ENCODE results near the gene SLC37A1.
"Not testable (repeated sequence)": the region's sequence is repeated elsewhere in the genome, so short reads cannot be mapped to it uniquely, and the experiment has no call there.

SLC37A1 gene

DNA sequence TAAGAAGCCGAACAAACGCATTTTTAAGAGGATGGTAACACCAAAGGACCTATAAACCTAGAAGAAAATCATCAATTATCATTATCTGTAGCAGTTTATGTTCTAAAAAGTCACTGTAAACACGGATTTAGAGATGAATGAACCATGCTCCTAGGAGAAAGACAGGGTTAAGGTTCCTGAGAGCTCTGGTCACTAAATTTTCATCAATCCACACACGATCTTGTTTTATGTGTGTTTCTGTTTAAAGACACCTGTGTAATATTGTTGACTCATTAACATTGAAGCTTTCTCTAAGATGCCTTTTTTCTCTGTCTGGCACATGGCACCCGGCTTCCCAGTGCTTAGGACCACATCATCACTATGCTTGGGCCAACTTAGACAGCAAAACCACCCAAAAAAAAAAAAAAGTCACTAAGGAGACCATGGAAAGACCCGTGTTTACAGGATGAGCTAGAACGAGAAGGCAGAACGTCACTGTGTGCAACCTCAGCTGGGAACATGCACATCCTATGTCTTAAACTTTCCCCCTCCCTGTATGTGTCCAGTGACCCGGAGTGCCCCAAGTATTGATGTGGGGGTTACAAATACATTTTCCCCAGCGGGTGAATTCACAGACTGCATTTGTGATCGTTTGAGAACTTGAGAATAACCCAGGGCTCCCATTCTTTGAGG, 84.0 kb downstream of the SLC37A1 start:
- no peak for DNase-seq

DNA sequence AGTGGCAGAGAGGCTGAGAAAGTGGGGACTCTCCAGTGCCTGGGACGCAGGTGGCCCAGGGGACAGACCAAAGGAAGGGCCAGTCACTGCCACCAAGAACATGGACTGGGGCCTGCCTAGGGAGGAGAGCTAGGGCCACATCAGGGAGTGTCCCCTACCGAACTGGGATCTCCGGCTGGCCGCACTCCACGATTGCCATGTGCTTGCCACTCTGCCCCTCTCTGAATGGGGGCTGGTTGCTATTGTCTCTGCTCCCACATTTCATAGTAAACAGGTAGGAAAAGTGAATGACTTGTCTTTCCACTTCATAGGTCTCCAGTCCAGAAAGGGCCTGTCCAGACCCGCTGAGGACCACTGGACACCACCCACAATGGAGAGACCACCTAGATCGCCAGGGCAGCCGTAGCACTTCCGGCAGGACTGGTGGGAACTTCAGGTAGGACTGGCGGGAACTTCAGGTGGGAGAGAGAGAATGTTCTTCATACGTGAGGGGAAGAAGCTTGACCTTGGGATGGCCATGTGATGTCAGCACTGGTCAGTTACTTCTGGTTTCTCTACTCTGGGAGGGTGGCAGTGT, 84.6 kb downstream of the SLC37A1 start:
- no peak for DNase-seq

DNA sequence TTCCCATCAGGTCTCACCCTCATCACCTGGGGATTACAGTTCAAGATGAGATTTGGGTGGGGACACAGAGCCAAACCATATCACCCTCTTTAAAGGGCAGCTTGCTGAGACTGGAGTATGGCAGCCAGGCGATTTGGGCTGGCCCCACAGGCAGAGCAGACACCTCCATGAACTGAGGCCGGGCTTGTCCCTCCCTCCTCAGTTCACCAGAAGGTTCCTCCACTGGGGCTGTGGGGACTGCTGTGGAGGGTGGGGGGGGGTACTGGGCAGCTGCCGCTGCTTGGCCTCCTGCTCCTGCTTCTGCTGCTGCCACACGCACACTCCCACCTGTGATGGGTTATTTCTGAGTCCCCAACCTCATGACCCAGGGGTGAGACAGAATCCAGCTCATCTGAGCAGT, 85.8 kb downstream of the SLC37A1 start:
- no peak for DNase-seq

DNA sequence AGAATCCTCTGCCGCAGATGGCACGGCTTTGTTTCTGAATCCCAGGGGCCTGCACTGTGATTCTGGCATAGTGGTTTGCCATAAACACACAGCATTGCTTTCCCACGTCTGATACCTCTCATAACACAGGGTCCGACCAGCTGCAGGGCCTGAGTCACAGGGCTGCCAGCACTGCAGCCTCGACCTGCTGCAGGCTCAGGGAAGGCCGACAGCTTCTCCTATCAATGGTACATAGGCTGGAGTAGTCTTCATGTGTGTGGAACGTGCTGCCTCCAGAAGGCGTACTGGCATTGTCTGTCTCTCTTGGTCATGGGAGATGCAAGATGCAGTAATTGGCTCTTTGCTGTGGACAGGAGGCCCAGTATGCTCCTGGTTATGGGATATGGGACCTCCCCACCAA, 86.3 kb downstream of the SLC37A1 start:
- DNase-seq: no peak

DNA sequence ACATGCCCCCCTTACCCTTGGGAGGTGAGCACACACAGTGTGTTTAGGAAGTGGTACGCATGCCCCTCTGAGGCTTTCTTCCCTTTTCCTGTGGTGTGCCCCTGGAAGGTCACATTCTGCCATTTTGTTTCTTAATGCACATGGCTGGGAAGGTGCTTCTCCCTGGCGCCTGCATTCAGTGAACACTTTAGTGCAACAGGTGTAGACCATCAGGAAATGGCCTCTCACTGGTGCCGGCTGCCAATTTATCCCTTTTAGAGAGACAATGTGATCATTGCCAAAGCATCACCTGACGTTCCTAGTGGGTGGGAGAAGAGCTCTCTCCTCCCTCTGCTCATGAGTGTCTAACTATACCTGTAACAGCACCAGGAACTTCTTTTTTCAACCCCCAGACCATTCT, 88.0 kb downstream of the SLC37A1 start:
- no peak for DNase-seq

DNA sequence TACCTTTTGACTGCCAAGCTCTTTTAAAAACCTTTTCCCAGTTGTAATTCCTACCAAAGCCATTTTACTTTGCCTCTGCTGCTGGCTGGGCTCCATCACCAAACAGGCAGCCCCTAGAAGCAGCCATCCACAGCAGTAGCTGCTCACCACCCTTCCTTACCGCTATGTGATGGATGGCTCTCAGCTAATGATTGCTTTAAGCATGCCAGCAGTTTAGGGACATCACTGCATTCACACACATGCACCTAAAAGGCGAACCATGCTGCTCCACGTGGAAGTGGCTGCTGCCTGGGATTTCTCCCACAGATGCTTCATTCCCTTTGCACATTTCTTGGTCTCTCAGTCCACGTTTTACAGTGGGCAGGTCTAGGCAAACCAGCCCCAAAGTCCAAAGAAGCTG, 93.5 kb downstream of the SLC37A1 start:
- no peak for DNase-seq

DNA sequence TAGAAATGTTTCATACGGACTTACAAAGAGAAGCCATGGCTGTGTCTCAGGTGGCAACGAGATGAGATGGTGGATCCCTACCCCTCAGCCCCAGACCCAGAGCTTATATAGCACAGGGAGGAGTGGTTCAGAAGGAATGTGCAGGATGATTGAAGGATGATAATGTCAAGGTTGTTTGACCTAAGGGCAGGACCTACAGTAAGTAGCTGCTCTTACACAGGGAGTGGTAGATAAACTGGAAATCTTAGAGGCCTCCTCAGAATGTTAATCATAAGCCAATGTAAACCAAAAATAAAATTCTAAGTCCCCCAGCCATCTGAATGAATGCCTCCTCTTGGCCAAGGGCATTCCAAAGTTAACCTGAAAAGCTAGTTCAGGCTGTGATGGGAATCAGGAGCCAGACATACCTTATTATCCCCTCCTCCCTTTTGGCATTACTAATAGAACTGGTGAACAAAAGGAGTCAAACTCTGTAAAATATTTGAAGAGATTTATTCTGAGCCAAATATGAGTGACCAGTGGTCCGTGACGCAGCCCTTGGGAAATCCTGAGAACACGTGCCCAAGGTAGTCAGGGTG, 94.0 kb downstream of the SLC37A1 start:
- no peak for DNase-seq

DNA sequence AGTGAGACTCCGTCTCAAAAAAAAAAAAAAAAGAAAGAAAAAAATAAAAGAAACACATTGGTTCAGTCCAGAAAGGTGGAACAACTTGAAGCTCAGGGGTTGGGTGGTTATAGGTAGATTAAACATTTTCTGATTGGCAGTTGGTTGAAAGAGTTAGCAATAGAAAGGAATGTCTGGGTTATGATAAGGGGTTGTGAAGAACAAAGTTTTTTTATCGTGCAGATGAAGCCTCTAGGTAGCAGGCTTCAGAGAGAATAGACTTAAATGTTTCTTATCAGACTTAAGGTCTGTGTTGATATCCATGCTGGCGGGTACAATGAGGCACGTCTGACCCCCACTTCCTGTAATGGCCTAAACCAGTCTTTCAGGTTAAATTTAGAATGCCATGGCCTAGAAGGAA, 94.8 kb downstream of the SLC37A1 start:
- no peak for DNase-seq

DNA sequence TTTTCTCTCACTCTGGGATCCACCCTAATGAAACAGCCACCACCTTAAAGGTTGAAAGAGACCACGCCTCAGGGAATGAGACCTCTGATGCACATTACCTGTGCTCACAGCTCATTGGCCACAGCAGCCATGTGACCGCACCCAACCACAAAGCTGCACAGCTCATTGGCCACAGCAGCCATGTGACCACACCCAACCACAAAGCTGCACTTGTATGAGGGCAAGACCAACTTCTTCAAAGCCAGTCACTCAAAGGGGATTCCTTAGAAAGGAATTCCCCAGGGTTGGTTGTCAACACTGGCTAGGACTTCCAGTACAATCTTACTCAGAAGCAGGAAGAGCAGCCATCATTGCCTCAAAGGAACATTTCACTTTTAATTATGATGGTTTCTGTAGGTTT, 96.2 kb downstream of the SLC37A1 start:
- DNase-seq: peak; percentile 3

DNA sequence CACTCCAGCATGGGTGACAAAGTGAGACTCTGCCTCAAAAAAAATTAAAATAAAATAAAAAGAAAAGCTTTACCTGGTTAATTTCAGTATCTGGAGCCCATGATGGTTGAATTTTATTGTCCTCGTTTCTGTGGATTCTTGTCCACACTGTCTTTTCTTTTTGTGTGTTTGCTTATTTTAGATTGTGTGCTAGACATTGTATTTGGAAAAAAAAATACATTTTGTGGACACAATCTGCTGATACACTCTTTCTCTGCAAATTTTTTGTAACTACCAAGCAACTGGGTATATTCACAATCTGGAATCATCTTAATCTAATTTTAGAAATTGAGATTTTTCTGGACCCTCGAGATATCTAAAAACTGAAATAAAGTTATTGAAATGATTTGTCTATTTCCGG, 98.2 kb downstream of the SLC37A1 start:
- DNase-seq: no peak

DNA sequence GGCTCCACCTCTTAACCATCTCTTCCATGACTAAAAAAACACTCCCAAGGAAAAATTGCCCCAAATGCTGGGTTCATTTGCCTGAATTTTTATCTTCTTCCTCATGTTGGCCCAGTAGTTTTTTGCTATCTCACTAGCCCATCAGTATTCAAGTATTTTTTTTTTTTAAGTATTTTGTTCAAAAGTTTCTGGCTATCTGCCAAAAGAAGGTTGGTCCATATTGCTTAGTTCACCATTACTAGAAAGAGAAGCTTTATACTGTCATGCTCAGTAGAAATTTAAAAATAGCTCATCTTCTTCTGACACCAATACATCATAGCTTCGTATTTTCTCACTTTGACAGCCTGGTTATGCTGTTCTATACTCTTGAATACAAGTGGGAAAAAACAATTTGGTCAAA, 98.7 kb downstream of the SLC37A1 start:
- DNase-seq: no peak

DNA sequence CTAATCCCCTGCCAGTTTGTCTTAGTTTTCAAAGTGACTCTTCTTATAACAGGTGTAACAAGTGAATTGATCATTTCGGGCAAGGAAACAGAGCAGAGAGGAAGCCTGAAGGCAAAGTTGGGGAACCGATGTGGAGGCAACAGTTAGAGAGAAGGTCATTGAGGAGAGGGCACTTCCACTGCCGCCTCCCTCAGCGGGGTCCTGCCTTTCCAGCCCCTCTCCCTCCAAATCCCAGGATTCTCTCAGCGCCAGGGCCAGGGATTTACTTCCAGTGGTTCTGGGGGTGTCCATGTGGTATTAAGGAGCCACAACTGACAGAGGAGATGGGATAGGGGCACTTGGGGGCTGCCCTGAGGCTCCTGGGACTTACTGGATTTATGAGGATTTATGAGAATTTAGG, 100.1 kb downstream of the SLC37A1 start:
- no peak for DNase-seq

DNA sequence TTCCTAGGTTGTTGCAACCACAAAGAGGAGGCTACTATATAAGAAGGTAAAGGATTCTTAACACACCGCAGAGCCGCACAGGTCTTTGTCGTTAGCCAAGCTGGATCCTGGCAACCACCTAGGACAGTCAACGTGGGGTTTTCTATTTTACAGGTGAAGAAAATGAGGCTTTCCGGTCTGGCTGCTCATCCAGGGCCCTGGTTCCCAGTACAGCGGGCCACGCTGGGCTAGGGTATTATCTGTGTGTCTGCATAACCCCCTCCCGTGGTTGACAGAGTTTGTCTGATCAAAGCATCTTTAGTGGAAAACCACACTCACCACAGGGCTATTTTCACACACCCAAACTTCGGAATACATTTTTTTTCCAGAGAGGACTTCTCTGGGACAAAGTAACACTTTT, 100.7 kb downstream of the SLC37A1 start:
- no peak for DNase-seq

DNA sequence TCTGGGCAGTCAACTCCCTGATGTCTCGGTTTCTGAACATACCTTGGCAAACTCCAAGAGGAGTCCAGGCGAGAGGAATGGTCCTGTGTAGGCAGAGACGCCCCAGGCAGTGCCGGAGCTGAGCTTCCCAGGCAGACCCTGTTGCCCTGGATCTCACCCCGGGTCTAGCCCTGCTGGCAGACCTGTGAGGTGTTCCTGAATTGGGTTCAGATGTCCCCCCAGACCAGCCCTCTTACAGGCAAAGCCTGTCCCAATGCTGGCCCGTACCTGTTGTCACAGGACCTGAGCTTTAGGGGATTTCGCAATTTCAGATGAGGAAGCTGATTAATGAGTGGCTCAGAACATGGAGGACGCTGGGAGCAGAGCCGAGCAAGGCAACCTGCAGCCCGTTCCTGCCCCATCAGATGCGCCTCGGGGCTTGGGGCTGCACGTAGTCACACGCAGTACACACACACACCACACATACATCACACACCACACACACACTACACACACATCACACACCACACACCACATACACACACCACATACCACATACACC, 101.2 kb downstream of the SLC37A1 start:
- no peak for DNase-seq

DNA sequence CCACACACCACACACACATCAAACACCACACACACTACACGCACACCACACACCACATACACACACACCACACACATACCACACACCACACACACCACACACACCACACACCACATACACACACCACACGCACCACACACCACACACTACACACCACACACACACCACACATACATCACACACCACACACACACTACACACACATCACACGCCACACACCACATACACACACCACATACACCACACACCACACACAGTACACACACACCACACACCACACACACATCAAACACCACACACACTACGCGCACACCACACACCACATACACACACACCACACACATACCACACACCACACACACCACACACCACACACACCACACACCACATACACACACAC, 101.7 kb downstream of the SLC37A1 start:
- not testable (repeated sequence) for DNase-seq

DNA sequence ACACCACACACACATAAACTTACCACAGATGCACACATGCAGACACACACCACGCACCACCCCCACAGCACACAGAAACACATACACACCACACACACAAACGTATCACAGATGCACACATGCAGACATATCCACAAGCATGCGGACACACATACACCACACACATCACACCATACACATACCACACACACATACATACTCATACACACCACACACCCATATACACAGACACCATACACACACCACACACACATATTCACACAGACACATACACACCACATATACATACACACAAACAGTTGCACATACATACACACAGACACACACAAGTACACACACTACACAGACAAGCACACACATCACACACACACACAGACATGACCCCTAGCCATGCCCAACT, 102.3 kb downstream of the SLC37A1 start:
- DNase-seq: no peak

DNA sequence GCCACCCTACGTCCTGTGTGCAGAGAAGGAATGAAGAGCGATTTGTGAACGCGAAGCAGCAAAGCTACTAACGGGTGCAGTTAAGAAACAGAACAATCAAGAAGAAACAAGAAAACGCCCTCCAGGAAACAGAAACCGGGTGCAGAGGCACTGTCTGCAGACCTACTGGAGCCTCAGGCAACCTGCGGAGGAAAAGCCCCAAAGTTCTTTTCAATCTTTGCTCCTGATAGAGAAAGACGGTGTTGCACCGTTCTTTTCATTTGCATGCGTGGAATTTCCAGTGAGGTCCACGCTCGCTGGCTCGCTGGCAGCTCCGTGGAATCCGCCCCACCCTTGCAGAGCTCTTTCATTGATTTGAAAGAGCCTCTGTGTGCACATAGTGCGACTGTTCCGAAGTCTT, 102.8 kb downstream of the SLC37A1 start:
- DNase-seq: no peak

DNA sequence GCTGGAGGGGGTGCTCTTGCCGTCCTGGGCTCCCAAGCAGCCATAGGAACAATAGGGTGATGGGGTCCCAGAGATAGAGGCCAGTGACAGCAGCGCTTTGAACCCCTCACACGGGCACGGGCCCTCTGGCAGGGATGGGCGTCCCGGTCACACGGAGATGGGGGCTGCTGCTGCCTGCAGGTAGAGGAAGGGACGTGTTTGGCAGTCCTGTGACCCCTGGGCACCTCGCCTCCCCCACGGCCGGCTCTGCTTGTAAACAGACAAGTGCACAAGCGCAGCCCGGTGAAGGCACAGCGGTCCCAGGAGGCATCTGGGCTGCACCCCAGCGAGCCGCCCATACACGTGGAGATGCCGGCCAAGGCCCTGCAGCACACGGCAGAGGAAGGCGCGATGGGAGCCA, 103.3 kb downstream of the SLC37A1 start:
- no peak for DNase-seq

DNA sequence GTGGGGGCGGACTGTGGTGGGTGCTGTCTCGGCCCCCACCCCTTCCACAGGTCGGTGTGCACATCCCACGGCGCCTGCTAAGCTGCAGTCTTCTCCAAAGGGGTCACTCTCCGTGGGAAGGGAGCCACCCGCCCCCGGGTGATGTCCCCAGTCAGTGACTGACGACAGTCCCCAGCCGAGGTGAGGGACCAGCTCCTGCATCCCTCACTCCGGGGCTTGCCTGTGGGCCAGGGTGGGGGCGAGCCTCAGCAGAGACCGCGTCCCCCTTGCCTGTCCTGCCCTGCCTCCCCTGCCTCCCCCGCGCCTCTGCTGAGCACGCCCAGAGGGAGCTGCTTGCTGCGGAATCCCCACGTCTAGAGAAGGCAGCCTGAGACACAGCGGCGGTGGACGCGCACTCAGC, 103.8 kb downstream of the SLC37A1 start:
- no peak for DNase-seq

DNA sequence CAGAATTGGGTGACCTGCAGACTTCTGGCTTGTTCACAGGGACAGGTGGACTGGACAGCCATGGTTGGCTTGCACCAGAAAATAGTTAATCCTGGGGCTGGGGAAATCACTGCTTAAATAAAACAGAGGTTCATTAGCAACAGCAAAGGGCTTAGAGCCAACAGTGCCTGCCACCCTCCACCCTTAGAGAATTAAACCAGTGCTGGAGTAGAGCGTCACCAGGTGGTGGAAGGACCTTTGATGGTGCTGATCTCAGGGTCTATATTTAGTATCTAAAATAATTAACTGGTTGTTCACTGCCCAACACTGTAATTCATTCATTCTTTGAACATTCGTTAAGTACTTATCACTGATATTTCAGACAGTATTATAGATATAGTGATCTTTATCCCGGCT, 105.1 kb downstream of the SLC37A1 start:
- DNase-seq: no peak

DNA sequence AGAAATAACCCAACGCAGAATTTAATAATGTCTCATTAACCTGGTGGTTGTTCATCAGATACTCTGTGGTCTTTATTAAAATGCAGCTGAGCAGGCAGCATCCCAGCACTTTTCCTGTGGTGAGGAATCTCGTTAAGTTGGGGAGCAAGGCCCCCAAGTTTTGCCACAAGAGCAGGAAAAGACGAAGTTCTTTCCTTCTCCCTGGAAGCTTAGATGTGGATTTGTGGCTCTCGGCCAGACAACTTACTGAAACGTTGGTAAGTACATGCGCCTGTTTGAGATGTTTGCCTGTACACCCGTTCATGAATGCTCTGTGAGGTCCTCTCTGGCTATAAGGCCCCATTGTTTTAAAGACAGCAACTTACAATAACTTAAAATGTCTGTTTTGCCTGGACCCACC, 105.5 kb downstream of the SLC37A1 start:
- DNase-seq: no peak

DNA sequence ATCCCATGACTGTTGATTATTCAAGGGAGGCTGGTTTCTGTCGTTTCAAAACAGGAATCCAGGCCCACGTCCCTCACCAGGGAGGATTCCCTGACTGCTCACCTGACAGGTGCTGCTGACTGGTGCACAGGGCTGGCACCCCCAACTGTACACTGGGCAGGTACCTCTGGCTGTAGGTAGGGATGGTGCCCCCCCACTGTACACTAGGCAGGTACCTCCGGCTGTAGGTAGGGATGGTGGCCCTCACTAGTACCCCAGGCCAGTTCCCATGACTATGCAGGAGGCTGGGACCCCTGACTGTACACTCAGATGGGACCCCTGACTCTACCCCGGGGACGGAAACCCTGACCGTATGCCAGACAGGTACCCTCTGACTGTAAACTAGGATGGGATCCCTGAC, 106.2 kb downstream of the SLC37A1 start:
- no peak for DNase-seq

DNA sequence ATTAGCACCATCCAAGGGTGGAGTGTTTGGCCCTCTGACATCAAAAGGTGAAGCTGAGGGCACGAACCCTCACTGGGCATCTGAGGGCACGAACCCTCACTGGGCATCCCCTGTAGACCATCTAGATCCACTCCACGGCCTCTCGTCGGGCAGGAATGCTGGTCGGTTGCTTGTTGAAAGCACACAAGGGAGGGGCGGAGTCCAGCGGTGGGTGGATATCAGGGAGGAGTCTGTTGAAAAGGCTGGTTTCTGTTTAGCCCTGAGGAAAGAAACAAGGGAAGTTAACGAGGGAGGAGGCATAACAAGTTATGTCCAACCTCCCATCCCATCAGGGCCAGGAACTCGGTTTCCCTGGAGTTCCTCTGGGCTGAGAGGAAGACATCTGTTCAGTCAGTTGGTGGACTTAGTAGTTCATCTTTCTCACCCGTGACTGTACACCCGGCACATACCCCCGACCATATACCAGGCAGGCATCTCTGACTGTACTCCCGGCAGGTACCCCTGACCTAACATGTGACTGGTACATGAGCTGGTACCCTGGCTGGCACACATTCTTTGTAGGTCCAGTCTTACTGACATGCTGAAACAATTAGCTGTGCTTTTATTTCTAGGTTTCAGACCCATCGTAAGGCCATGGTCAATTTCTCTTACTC, 107.6 kb downstream of the SLC37A1 start:
- no peak for DNase-seq

DNA sequence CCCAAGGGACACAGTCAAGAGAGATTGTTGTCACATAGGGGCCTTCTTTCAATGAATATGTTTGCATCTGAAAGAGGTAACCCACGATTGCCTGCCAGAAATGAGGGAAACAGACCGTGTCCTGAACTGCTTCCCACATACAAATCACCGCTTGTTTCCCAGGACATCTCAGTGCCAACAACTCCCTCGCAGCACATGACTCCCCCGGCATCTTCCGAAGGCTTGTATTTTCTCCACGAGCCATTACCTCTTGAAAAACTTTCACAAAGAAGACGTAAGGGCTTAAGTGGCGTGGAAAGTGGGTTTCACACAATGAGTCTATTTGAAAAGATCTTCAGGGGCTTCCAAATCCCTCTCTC, 108.1 kb downstream of the SLC37A1 start:
- DNase-seq: peak; percentile 47
